PC-9 (cell line): Measurements from ENCODE around the gene TMEM165.

Experiments
- EZH2 ChIP-seq: fragments of 200-600 bp; sonication (generic); IDR thresholded peaks from 2 replicates; pipeline ENCODE4 v1.8.0; 2017; ENCODE audit warnings: antibody characterized with exemption, low read depth
- TF ChIP-seq, protein P1 (sequence below): fragments of 200-600 bp; sonication (generic); conservative IDR thresholded peaks from 2 replicates; pipeline ENCODE4 v1.6.1; 2017; ENCODE audit warnings: mixed run types, antibody characterized with exemption, mild to moderate bottlenecking, moderate library complexity

DNA sequence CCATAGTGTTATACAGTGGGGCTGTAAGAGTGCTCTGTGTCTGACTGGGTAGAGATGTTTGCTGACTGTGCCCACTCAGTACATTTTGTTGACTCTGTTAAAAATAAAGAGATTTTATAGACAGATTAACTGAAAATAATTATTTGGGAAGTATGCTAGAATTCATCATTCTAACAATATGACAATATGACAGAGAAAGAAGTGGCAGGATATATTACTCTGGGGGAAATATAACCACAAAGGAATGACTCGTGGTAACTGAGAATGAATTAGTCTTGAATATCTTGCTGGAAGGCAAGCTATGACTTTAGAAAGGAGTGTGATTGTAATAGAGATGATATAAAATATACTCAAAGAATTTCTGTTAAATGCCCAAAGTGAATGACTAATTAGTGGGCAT lies 46.8 kb downstream of the TMEM165 start:
- TF ChIP-seq, protein P1, sequence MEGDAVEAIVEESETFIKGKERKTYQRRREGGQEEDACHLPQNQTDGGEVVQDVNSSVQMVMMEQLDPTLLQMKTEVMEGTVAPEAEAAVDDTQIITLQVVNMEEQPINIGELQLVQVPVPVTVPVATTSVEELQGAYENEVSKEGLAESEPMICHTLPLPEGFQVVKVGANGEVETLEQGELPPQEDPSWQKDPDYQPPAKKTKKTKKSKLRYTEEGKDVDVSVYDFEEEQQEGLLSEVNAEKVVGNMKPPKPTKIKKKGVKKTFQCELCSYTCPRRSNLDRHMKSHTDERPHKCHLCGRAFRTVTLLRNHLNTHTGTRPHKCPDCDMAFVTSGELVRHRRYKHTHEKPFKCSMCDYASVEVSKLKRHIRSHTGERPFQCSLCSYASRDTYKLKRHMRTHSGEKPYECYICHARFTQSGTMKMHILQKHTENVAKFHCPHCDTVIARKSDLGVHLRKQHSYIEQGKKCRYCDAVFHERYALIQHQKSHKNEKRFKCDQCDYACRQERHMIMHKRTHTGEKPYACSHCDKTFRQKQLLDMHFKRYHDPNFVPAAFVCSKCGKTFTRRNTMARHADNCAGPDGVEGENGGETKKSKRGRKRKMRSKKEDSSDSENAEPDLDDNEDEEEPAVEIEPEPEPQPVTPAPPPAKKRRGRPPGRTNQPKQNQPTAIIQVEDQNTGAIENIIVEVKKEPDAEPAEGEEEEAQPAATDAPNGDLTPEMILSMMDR, result no peak
- TF ChIP-seq EZH2, result no peak
